ENCODE results near the gene KLF12.

Gene KLF12

GRCh38 chr13:74134221-74134776, at the start of gene KLF12:
Gene KLF12, minus strand, starts transcription at chr13:74134404.
- peak; percentile 90 for DNase-seq (ENCODE audit: low spot score)

GRCh38 chr13:74182491-74182890, 48.3 kb upstream of the KLF12 start:
- no peak for DNase-seq (ENCODE audit: low spot score)

GRCh38 chr13:74174810-74175209, 40.6 kb upstream of the KLF12 start:
- DNase-seq (ENCODE audit: low spot score): no peak

GRCh38 chr13:74173822-74174221, 39.6 kb upstream of the KLF12 start:
- DNase-seq (ENCODE audit: low spot score): no peak

- DNase-seq (ENCODE audit: low spot score): no peak
Measured at GRCh38 chr13:74171641-74172040, 37.4 kb upstream of the KLF12 start.

GRCh38 chr13:74169676-74170075, 35.5 kb upstream of the KLF12 start:
- DNase-seq (ENCODE audit: low spot score): no peak

- DNase-seq (ENCODE audit: low spot score): no peak
Measured at GRCh38 chr13:74168263-74168675, 34.1 kb upstream of the KLF12 start.

- DNase-seq (ENCODE audit: low spot score): no peak
Measured at GRCh38 chr13:74166261-74167004, 32.2 kb upstream of the KLF12 start.

- DNase-seq (ENCODE audit: low spot score): no peak
Measured at GRCh38 chr13:74162782-74163181, 28.6 kb upstream of the KLF12 start.

- no peak for DNase-seq (ENCODE audit: low spot score)
Measured at GRCh38 chr13:74162135-74162534, 27.9 kb upstream of the KLF12 start.

GRCh38 chr13:74158571-74159352, 24.6 kb upstream of the KLF12 start:
- no peak for DNase-seq (ENCODE audit: low spot score)

- no peak for DNase-seq (ENCODE audit: low spot score)
Measured at GRCh38 chr13:74158028-74158427, 23.8 kb upstream of the KLF12 start.

GRCh38 chr13:74154981-74155380, 20.8 kb upstream of the KLF12 start:
- no peak for DNase-seq (ENCODE audit: low spot score)

GRCh38 chr13:74153316-74153715, 19.1 kb upstream of the KLF12 start:
- DNase-seq (ENCODE audit: low spot score): no peak

- no peak for DNase-seq (ENCODE audit: low spot score)
Measured at GRCh38 chr13:74151859-74152258, 17.7 kb upstream of the KLF12 start.

- no peak for DNase-seq (ENCODE audit: low spot score)
Measured at GRCh38 chr13:74148352-74148751, 14.1 kb upstream of the KLF12 start.

- DNase-seq (ENCODE audit: low spot score): peak; percentile 22
Measured at GRCh38 chr13:74145249-74145975, 11.2 kb upstream of the KLF12 start.

- DNase-seq (ENCODE audit: low spot score): no peak
Measured at GRCh38 chr13:74144269-74144668, 10.1 kb upstream of the KLF12 start.

GRCh38 chr13:74142257-74142656, 8.1 kb upstream of the KLF12 start:
- no peak for DNase-seq (ENCODE audit: low spot score)

GRCh38 chr13:74138241-74138640, 4.0 kb upstream of the KLF12 start:
- no peak for DNase-seq (ENCODE audit: low spot score)

GRCh38 chr13:74136084-74136658, 2.0 kb upstream of the KLF12 start:
- peak; percentile 33 for DNase-seq (ENCODE audit: low spot score)
